ENCODE data around the gene CCR5AS.

Gene CCR5AS

GRCh38 chr3:46358466-46358865 lies 48.4 kb downstream of the CCR5AS start:
- Histone ChIP-seq H3K4me3 (no peak overlapping the region), H3K27me3 (no peaks in the 10 kb centered on the region), H3K4me1 (ENCODE audit: low read depth) (peaks cover 14% of the 10 kb centered on the region), H3K27ac (no peak overlapping the region), H3K9me3 (ENCODE audit: low read depth) (no peaks in the 10 kb centered on the region), H3K36me3 (no peaks in the 10 kb centered on the region)
- DNase-seq (ENCODE audit: low read depth in 1 of 2, low spot score in 1 of 2), result no peak
- TF ChIP-seq, protein P1, sequence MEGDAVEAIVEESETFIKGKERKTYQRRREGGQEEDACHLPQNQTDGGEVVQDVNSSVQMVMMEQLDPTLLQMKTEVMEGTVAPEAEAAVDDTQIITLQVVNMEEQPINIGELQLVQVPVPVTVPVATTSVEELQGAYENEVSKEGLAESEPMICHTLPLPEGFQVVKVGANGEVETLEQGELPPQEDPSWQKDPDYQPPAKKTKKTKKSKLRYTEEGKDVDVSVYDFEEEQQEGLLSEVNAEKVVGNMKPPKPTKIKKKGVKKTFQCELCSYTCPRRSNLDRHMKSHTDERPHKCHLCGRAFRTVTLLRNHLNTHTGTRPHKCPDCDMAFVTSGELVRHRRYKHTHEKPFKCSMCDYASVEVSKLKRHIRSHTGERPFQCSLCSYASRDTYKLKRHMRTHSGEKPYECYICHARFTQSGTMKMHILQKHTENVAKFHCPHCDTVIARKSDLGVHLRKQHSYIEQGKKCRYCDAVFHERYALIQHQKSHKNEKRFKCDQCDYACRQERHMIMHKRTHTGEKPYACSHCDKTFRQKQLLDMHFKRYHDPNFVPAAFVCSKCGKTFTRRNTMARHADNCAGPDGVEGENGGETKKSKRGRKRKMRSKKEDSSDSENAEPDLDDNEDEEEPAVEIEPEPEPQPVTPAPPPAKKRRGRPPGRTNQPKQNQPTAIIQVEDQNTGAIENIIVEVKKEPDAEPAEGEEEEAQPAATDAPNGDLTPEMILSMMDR (IDR thresholded peaks at IDR 0.05; ENCODE audit: low read depth, low read length), result no peak

GRCh38 chr3:46356909-46357308 lies 50.0 kb downstream of the CCR5AS start:
- Histone ChIP-seq H3K27ac (no peak overlapping the region), H3K9me3 (ENCODE audit: low read depth) (no peaks in the 10 kb centered on the region), H3K36me3 (no peaks in the 10 kb centered on the region), H3K27me3 (no peaks in the 10 kb centered on the region), H3K4me3 (no peak overlapping the region), H3K4me1 (ENCODE audit: low read depth) (peaks cover 14% of the 10 kb centered on the region)
- DNase-seq (ENCODE audit: low read depth in 1 of 2, low spot score in 1 of 2), result no peak
- TF ChIP-seq, protein P1 (IDR thresholded peaks at IDR 0.05; ENCODE audit: low read depth, low read length), result no peak

DNA sequence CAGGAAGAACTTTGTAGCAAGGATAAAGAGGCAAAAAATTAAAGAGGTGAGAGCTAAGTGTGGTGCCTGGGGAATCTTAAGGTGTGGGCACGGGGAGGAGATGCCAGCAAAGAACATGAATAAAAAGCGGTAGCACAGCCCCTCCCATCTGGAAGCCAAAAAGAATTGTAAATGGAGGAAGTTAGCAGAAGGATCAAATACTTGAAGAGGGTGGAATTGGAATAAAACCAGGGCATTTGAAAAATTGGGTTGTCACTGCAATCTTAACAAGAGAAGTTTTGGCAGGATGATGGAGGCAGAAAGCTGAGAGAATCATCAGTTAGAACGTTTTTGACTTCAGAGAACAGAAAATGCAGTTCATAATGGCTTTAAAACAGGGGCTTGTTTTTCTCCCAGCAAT lies 50.6 kb downstream of the CCR5AS start:
- TF ChIP-seq, protein P1 (IDR thresholded peaks at IDR 0.05; ENCODE audit: low read depth, low read length), result no peak
- Histone ChIP-seq H3K27ac (no peak overlapping the region), H3K4me3 (no peak overlapping the region), H3K36me3 (no peaks in the 10 kb centered on the region), H3K27me3 (no peaks in the 10 kb centered on the region), H3K4me1 (ENCODE audit: low read depth) (peaks cover 14% of the 10 kb centered on the region), H3K9me3 (ENCODE audit: low read depth) (no peaks in the 10 kb centered on the region)
- DNase-seq (ENCODE audit: low read depth in 1 of 2, low spot score in 1 of 2), result no peak

DNA sequence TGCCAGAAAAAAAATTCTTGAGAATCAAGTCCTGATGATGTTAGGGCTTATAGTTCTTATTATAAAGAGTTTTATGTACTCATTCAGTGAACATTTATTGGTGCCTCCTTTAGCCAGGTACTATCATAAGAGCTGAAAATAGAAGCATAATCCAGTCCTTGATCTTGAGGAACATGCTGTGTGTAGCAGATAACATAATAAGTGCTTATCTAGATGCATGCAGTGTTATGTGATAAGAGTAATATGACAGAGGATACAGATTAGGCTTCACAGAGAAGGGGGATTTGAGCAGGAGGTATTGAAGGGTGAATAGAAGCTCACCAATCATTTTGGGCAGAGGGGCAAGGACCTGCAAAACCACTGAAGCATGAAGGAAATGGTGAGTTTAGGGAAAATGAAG lies 51.9 kb downstream of the CCR5AS start:
- Histone ChIP-seq H3K27ac (no peak overlapping the region), H3K27me3 (peaks cover 3% of the 10 kb centered on the region), H3K9me3 (ENCODE audit: low read depth) (no peaks in the 10 kb centered on the region), H3K4me3 (no peak overlapping the region), H3K4me1 (ENCODE audit: low read depth) (peaks cover 14% of the 10 kb centered on the region), H3K36me3 (no peaks in the 10 kb centered on the region)
- TF ChIP-seq, protein P1 (IDR thresholded peaks at IDR 0.05; ENCODE audit: low read depth, low read length), result no peak
- no peak for DNase-seq (ENCODE audit: low read depth in 1 of 2, low spot score in 1 of 2)

GRCh38 chr3:46354478-46354877 lies 52.4 kb downstream of the CCR5AS start:
- Histone ChIP-seq H3K36me3 (no peaks in the 10 kb centered on the region), H3K4me1 (ENCODE audit: low read depth) (peaks cover 14% of the 10 kb centered on the region), H3K4me3 (no peak overlapping the region), H3K27me3 (peaks cover 3% of the 10 kb centered on the region), H3K9me3 (ENCODE audit: low read depth) (no peaks in the 10 kb centered on the region), H3K27ac (no peak overlapping the region)
- TF ChIP-seq, protein P1 (IDR thresholded peaks at IDR 0.05; ENCODE audit: low read depth, low read length), result no peak
- no peak for DNase-seq (ENCODE audit: low read depth in 1 of 2, low spot score in 1 of 2)
